Vagina (tissue), 2 donors: Measurements from ENCODE around the gene SLC32A1. TPM values are rescaled to one million over a fixed set of nuclear protein-coding genes. Genes with fewer than 3 reads are reported as not detected.

ENCODE experiments used
- DNase-seq, 2 donors: peaks; one replicate each; pipeline ENCODE4 v3.0.0-alpha.2; 2017; ENCODE audit errors: extremely low spot score in 2 of 2
- H3K27ac ChIP-seq: fragments of 200-600 bp; sonication (generic); one replicate; pipeline ENCODE4 v1.5.1; 2019
- H3K27me3 ChIP-seq: fragments of 200-600 bp; sonication (generic); one replicate; pipeline ENCODE4 v1.5.1; 2019
- H3K36me3 ChIP-seq, 2 donors: fragments of 200-600 bp; sonication (generic); one replicate each; pipeline ENCODE4 v1.5.1; 2017 to 2019
- H3K4me1 ChIP-seq: fragments of 200-600 bp; sonication (generic); one replicate; pipeline ENCODE4 v1.5.1; 2019
- H3K4me3 ChIP-seq, 2 donors: fragments of 200-600 bp; sonication (generic); 1 replicate in 1 of 2; 2 replicates in 1 of 2; pipeline ENCODE4 v1.5.1; 2016 to 2019
- H3K9me3 ChIP-seq: fragments of 200-600 bp; sonication (generic); one replicate; pipeline ENCODE4 v1.5.1; 2019
- POLR2A ChIP-seq, 2 donors: fragments of 450-650 bp; IDR thresholded peaks; one replicate each; pipeline ENCODE4 v1.6.1; 2017; ENCODE audit warnings: antibody characterized with exemption in 2 of 2, mild to moderate bottlenecking in 2 of 2, moderate library complexity in 2 of 2
- POLR2AphosphoS5 ChIP-seq, 2 donors: sonication (generic); formaldehyde crosslinking; IDR thresholded peaks; one replicate each; pipeline ENCODE4 v1.9.0; 2017; ENCODE audit warnings: antibody characterized with exemption in 2 of 2, mild to moderate bottlenecking in 2 of 2, low read depth in 1 of 2; ENCODE audit not compliant: insufficient read depth in 1 of 2
- intact Hi-C: fragments of 100-400 bp; cut with DNase I; formaldehyde crosslinking; loops from one replicate; pipeline ENCODE4 v1.15.1; 2023
- total RNA-seq: library from RNA; depleted of rRNA; stranded (reverse); fragments of >200 nt; gene quantifications from one replicate; pipeline ENCODE4 v1.2.3, GENCODE V29; 2016
- TF ChIP-seq, protein P1 (sequence below), 3 experiments: fragments of 450-650 bp in 2 of 3; fragments of 200-600 bp in 1 of 3; sonication (generic) in 1 of 3; IDR thresholded peaks; one replicate each; pipeline ENCODE4 v1.5.1; 2017 to 2019; ENCODE audit warnings: antibody characterized with exemption in 3 of 3, mild to moderate bottlenecking in 2 of 3, moderate library complexity in 2 of 3

SLC32A1 gene
- total RNA-seq, 1 donor from 2014 or later = not detected

DNA sequence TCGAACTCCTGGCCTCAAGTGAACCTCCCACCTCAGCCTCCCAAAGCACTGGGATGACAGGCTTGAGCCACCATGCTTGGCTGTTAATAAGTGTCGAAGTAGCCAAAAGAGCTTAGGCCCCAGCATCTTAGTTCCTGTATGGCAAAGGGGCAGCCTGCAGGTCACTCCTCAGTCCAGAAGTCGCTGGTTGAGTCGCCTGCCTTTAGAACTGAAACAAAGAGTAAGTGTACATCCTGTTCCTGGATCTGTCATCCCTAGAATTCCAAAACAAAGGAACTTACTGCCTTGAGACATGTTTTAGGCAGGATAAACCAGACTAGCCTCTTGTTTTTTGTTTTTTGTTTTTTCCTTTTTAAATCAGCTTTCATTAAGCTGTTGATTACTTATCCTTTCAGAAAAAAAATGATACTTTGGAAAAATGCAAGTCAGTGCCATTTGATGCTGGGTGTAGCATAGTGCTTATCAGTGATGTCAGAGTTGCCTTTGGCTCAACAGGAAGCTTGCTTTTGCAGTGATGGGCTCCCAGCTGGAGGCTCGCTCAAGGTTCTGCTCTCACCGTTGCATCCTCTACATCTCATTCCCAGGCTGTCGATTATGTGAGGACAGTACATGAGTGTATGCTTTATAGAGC lies 33.0 kb downstream of the SLC32A1 start:
- no peak overlapping the region for H3K4me3 ChIP-seq
- H3K36me3 ChIP-seq = peaks cover 3 to 82% of the 10 kb centered on the region in 2 donors
- H3K4me1 ChIP-seq = no peaks in the 10 kb centered on the region
- H3K9me3 ChIP-seq = no peaks in the 10 kb centered on the region
- no peaks in the 10 kb centered on the region for H3K27me3 ChIP-seq
- intact Hi-C loops = no loop called here
- TF ChIP-seq, protein P1, sequence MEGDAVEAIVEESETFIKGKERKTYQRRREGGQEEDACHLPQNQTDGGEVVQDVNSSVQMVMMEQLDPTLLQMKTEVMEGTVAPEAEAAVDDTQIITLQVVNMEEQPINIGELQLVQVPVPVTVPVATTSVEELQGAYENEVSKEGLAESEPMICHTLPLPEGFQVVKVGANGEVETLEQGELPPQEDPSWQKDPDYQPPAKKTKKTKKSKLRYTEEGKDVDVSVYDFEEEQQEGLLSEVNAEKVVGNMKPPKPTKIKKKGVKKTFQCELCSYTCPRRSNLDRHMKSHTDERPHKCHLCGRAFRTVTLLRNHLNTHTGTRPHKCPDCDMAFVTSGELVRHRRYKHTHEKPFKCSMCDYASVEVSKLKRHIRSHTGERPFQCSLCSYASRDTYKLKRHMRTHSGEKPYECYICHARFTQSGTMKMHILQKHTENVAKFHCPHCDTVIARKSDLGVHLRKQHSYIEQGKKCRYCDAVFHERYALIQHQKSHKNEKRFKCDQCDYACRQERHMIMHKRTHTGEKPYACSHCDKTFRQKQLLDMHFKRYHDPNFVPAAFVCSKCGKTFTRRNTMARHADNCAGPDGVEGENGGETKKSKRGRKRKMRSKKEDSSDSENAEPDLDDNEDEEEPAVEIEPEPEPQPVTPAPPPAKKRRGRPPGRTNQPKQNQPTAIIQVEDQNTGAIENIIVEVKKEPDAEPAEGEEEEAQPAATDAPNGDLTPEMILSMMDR (IDR thresholded peaks at IDR 0.05) = no peak
- TF ChIP-seq POLR2A (IDR thresholded peaks at IDR 0.05) = no peak
- no peak for TF ChIP-seq POLR2AphosphoS5 (IDR thresholded peaks at IDR 0.05; ENCODE audit: insufficient read depth in 1 of 2, low read depth in 1 of 2)
- no peak overlapping the region for H3K27ac ChIP-seq
- DNase-seq = no peak

DNA sequence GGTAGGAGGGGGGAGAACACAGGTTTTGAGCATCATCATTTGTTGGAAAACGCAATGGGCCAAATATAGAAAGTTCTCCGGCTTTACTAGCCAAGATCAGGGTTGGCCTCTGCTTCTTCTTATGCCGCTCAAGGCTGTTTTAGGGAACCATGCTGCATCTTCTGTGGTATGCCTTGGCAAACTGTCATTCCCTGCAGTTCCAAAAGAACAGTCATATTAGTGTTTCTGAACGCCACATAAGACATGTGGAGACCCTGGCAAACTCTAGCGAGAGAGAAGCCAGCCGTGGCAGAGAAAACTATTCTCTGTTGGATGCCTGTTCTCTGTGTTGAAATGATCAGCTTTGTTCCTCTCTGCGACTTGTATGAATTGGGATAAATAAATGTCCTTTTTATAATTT lies 34.8 kb downstream of the SLC32A1 start:
- intact Hi-C loops = no loop called here
- Histone ChIP-seq H3K36me3 (peaks cover 3 to 79% of the 10 kb centered on the region in 2 donors), H3K4me3 (no peak overlapping the region), H3K9me3 (no peaks in the 10 kb centered on the region), H3K27ac (no peak overlapping the region), H3K27me3 (no peaks in the 10 kb centered on the region), H3K4me1 (no peaks in the 10 kb centered on the region)
- DNase-seq = no peak
- TF ChIP-seq POLR2AphosphoS5 (IDR thresholded peaks at IDR 0.05; ENCODE audit: insufficient read depth in 1 of 2, low read depth in 1 of 2) (no peak), POLR2A (IDR thresholded peaks at IDR 0.05) (no peak)
- TF ChIP-seq, protein P1 (IDR thresholded peaks at IDR 0.05) = no peak

DNA sequence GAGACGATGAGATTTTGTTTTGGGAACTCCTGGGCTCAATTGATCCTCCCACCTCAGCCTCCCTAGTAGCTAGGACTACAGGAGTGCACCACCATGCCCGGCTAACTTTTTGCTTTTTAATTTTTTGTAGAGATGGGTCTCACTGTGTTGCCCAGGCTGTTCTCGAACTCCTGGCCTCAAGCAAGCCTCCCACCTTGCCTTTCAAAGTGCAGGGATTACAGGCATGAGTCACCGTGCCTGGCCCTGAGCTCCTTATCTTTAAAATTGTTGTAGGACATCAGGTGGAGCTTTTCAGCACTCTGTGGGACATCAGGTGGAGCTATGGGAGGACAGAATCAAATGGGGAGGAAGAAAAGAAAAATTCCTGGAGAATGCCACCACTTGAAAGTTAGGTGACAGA lies 36.7 kb downstream of the SLC32A1 start:
- DNase-seq = no peak
- H3K27ac ChIP-seq = no peak overlapping the region
- H3K36me3 ChIP-seq = peaks cover 0 to 78% of the 10 kb centered on the region in 2 donors
- H3K27me3 ChIP-seq = no peaks in the 10 kb centered on the region
- H3K9me3 ChIP-seq = no peaks in the 10 kb centered on the region
- intact Hi-C loops = no loop called here
- H3K4me3 ChIP-seq = no peak overlapping the region
- peaks cover 6% of the 10 kb centered on the region for H3K4me1 ChIP-seq
- TF ChIP-seq POLR2AphosphoS5 (IDR thresholded peaks at IDR 0.05; ENCODE audit: insufficient read depth in 1 of 2, low read depth in 1 of 2) = no peak

DNA sequence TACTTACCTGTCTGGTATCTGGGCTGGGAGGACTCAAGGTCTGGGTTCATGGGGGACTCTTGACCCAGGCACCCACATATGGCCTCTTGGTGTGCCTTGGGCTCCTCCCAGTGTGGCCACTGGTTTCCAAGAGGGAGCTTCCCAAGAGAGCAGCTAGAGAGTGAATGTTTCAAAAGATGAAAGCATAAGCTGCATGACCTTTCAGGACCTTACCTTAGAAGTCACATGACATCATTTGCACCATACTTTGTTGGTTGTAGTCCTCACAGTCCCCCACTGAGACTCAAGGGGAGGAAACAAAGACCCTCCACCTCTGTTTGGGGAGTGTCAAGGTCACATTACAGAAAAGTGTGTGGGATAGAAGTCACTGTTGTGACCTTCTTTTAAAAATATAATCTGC lies 37.9 kb downstream of the SLC32A1 start:
- TF ChIP-seq POLR2A (IDR thresholded peaks at IDR 0.05) (no peak), POLR2AphosphoS5 (IDR thresholded peaks at IDR 0.05; ENCODE audit: insufficient read depth in 1 of 2, low read depth in 1 of 2) (no peak)
- TF ChIP-seq, protein P1 (IDR thresholded peaks at IDR 0.05) = no peak
- Histone ChIP-seq H3K36me3 (peaks cover 0 to 76% of the 10 kb centered on the region in 2 donors), H3K9me3 (no peaks in the 10 kb centered on the region), H3K4me3 (no peak overlapping the region), H3K27me3 (no peaks in the 10 kb centered on the region), H3K27ac (no peak overlapping the region), H3K4me1 (peaks cover 6% of the 10 kb centered on the region)
- intact Hi-C loops = no loop called here
- no peak for DNase-seq

DNA sequence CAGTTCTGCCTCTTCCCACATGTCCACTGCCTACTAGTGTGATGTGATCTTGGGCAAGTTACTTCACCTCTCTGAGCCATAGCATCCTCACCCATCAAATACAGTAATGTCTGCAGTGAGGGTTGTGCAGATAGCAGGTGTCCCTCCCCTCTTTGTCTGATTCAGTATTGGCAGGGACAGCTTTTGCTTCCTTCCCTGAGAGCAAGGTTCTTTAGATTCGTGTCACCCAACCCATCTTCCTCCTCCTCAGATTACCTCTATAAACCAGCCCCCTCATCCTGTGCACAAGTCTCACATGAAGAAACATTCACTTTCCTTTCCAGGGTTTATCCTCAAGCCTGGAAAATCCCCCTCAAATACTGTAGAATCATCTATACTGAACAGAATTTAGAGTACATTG lies 39.3 kb downstream of the SLC32A1 start:
- Histone ChIP-seq H3K4me3 (no peak overlapping the region), H3K27me3 (no peaks in the 10 kb centered on the region), H3K9me3 (no peaks in the 10 kb centered on the region), H3K27ac (no peak overlapping the region), H3K4me1 (peaks cover 6% of the 10 kb centered on the region), H3K36me3 (peaks cover 0 to 75% of the 10 kb centered on the region in 2 donors)
- no peak for DNase-seq
- intact Hi-C loops = no loop called here
- TF ChIP-seq, protein P1 (IDR thresholded peaks at IDR 0.05) = no peak
- TF ChIP-seq POLR2A (IDR thresholded peaks at IDR 0.05) (no peak), POLR2AphosphoS5 (IDR thresholded peaks at IDR 0.05; ENCODE audit: insufficient read depth in 1 of 2, low read depth in 1 of 2) (no peak)
